ENCODE measurements around the gene HLA-C. TPM values are rescaled to one million over a fixed set of nuclear protein-coding genes. Genes with fewer than 3 reads are reported as not detected.

The HLA-C gene
- total RNA-seq, 1 experiment from 2014 or later = 219 TPM

DNA sequence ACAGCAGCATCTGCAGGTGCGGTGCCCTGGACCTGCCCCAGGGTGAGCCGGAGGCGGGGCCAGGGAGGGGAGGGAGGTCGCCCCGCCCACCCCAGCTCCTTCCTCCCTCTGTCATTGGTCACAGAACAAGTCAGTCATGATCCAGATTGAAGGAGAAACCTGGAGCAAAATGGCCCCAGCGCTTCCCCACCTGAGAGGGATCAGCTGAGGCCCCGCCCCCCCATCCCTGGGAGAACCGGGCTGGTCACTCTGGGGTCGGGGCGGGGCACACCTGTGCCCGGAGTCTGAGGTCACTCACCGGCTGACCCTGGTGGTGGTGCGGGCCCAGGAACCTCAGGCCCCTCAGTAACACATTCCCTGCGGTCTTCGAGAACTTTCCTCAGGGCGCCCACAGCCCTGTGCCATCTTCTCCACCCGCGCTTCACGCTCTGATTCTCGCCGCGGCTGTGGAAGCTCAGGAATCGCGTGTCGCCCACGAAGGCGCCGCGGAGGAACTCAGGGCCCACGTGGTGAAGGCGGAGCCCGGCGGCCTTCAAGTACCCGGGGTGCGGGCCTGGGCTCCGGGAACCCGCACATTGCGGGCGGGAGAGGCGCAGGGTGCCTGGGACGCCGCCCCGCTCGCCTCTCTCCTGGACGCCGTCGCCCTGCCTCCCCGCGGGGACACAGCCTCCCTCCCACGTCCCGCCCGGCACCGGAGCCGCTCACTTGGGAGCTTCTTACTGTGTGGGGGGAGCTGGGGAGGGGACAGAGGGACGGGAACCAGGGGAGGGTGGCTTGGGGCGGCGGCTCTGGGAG lies 36.4 kb upstream of the HLA-C start:
- no peaks in the 10 kb centered on the region for H3K36me3 ChIP-seq (ENCODE audit: low read depth, low read length)
- POLR2A ChIA-PET (ENCODE audit: unreplicated experiment) = no interaction called here
- H3K4me3 ChIP-seq (ENCODE audit: low read length) = no peak overlapping the region
- no peak for TF ChIP-seq EZH2phosphoT487 (IDR thresholded peaks at IDR 0.05; ENCODE audit: borderline replicate concordance, low read length)
- TF ChIP-seq EZH2 (IDR thresholded peaks at IDR 0.05; ENCODE audit: low read length, unreplicated experiment) = no peak
- TF ChIP-seq, protein P1, sequence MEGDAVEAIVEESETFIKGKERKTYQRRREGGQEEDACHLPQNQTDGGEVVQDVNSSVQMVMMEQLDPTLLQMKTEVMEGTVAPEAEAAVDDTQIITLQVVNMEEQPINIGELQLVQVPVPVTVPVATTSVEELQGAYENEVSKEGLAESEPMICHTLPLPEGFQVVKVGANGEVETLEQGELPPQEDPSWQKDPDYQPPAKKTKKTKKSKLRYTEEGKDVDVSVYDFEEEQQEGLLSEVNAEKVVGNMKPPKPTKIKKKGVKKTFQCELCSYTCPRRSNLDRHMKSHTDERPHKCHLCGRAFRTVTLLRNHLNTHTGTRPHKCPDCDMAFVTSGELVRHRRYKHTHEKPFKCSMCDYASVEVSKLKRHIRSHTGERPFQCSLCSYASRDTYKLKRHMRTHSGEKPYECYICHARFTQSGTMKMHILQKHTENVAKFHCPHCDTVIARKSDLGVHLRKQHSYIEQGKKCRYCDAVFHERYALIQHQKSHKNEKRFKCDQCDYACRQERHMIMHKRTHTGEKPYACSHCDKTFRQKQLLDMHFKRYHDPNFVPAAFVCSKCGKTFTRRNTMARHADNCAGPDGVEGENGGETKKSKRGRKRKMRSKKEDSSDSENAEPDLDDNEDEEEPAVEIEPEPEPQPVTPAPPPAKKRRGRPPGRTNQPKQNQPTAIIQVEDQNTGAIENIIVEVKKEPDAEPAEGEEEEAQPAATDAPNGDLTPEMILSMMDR (conservative IDR thresholded peaks at IDR 0.05; ENCODE audit: low read depth, low read length) = no peak
- ATAC-seq = no peak
- H3F3A ChIP-seq (ENCODE audit: low read length, unreplicated experiment) = no peaks in the 10 kb centered on the region
- no peak overlapping the region for H3K9ac ChIP-seq (ENCODE audit: low read length)
- no TSS peak for BruUV-seq (replicated peaks)
- H3K27ac ChIP-seq (ENCODE audit: low read length) = no peak overlapping the region
- CTCF ChIA-PET = no interaction called here
- no peak overlapping the region for H2AFZ ChIP-seq (ENCODE audit: low read length)
- H3K9me3 ChIP-seq (ENCODE audit: low read length) = no peaks in the 10 kb centered on the region
- DNase-seq = no peak
- H3K4me1 ChIP-seq (ENCODE audit: insufficient read depth, low read length) = no peaks in the 10 kb centered on the region
- intact Hi-C loops (cut with micrococcal nuclease) = no loop called here
- H3K79me2 ChIP-seq (ENCODE audit: low read length) = no peaks in the 10 kb centered on the region
- H3K9me2 ChIP-seq (replicated peaks; ENCODE audit: low read length) = no peaks in the 10 kb centered on the region
- no peak overlapping the region for H3K4me2 ChIP-seq (ENCODE audit: low read length)
- H3K27me3 ChIP-seq (ENCODE audit: low read length) = 0 out of 2 replicates have a peak, but pooled peaks cover 5% of the 10 kb centered on the region
- H4K20me1 ChIP-seq (ENCODE audit: low read length) = no peaks in the 10 kb centered on the region

GRCh38 chr6:31307669-31308049 lies 35.8 kb upstream of the HLA-C start:
- CTCF ChIA-PET = no interaction called here

More at GRCh38 chr6:31307669-31308049, 35.8 kb upstream of the HLA-C start:
- H3K4me3 ChIP-seq (ENCODE audit: low read length) = no peak overlapping the region
- ATAC-seq = no peak
- no peaks in the 10 kb centered on the region for H3K4me1 ChIP-seq (ENCODE audit: insufficient read depth, low read length)
- no peak overlapping the region for H3K4me2 ChIP-seq (ENCODE audit: low read length)
- H3K27ac ChIP-seq (ENCODE audit: low read length) = no peak overlapping the region
- H3F3A ChIP-seq (ENCODE audit: low read length, unreplicated experiment) = no peaks in the 10 kb centered on the region
- POLR2A ChIA-PET (ENCODE audit: unreplicated experiment) = interaction anchor here (0.7 kb wide), 1 partner anchor 13 kb away, joined by 3 read pairs; no protein-coding TSS in a partner anchor
- no peaks in the 10 kb centered on the region for H3K9me2 ChIP-seq (replicated peaks; ENCODE audit: low read length)
- intact Hi-C loops (cut with micrococcal nuclease) = no loop called here
- no peaks in the 10 kb centered on the region for H3K9me3 ChIP-seq (ENCODE audit: low read length)
- H3K36me3 ChIP-seq (ENCODE audit: low read depth, low read length) = no peaks in the 10 kb centered on the region
- H2AFZ ChIP-seq (ENCODE audit: low read length) = no peak overlapping the region
- no peak overlapping the region for H3K9ac ChIP-seq (ENCODE audit: low read length)
- BruUV-seq (replicated peaks) = no TSS peak
- no peak for DNase-seq
- TF ChIP-seq, protein P1 (conservative IDR thresholded peaks at IDR 0.05; ENCODE audit: low read depth, low read length) = no peak
- TF ChIP-seq EZH2 (IDR thresholded peaks at IDR 0.05; ENCODE audit: low read length, unreplicated experiment) (no peak), EZH2phosphoT487 (IDR thresholded peaks at IDR 0.05; ENCODE audit: borderline replicate concordance, low read length) (no peak)
- H3K79me2 ChIP-seq (ENCODE audit: low read length) = no peaks in the 10 kb centered on the region
- 0 out of 2 replicates have a peak, but pooled peaks cover 5% of the 10 kb centered on the region for H3K27me3 ChIP-seq (ENCODE audit: low read length)
- H4K20me1 ChIP-seq (ENCODE audit: low read length) = no peaks in the 10 kb centered on the region

All from PC-3 (cell line).